GM12878 (cell line): ENCODE results near the gene ZDHHC11B.
"Not testable (repeated sequence)": the region's sequence is repeated elsewhere in the genome, so short reads cannot be mapped to it uniquely, and the experiment has no call there.

ENCODE experiments used
- RCOR1 ChIP-seq: conservative IDR thresholded peaks from 2 replicates; pipeline ENCODE4 v1.6.1; 2012; ENCODE audit warnings: low read depth, low read length, improper control_type of control experiment
- SRF ChIP-seq, 2 experiments: IDR thresholded peaks; 2 replicates each; pipeline ENCODE4 v1.6.1; 2011; ENCODE audit warnings: low read depth in 2 of 2, low read length in 2 of 2, mild to moderate bottlenecking in 1 of 2, moderate library complexity in 1 of 2

DNA sequence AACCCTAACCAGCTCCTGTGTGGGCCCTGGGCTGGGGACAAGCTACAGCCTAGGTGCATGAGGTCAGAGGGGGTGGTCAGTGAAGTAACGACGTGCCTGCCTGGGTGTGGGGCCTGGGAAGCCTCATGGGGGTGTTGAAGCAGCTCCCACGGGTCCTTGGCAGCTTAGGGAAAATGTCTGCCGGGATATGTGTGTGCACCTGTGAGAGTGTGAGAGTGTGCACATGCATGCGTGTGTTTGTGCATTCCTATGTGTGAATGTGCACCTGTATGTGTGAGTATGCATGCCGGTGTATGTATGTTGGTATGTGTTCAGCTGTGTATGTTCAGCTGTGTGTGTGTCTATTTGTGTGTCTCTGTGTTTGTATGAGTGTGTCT is 3.3 kb upstream of the ZDHHC11B start:
- not testable (repeated sequence) for TF ChIP-seq RCOR1; SRF (IDR thresholded peaks at IDR 0.05; ENCODE audit: low read depth in 2 of 2, low read length in 2 of 2)
